ENCODE results near the gene NBAS.

DNA sequence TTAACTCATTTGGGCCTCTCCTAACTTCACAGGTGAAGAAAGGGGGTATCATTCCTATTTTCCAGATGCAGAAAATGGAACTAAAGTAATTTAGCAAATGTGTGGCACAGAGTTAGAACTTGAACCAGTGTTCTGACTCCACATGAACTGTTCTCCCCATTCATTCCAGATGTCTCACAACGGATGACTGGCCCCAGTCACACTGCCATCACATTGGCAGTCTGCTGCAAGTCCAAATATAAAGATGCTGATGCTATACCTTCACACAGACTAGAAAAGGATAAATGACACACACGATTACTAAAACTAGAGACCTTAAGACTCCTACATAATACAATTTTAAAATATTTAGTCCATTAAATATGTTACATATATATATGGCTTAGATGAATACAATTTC lies 195.7 kb downstream of the NBAS start:
- TF ChIP-seq, protein P1, sequence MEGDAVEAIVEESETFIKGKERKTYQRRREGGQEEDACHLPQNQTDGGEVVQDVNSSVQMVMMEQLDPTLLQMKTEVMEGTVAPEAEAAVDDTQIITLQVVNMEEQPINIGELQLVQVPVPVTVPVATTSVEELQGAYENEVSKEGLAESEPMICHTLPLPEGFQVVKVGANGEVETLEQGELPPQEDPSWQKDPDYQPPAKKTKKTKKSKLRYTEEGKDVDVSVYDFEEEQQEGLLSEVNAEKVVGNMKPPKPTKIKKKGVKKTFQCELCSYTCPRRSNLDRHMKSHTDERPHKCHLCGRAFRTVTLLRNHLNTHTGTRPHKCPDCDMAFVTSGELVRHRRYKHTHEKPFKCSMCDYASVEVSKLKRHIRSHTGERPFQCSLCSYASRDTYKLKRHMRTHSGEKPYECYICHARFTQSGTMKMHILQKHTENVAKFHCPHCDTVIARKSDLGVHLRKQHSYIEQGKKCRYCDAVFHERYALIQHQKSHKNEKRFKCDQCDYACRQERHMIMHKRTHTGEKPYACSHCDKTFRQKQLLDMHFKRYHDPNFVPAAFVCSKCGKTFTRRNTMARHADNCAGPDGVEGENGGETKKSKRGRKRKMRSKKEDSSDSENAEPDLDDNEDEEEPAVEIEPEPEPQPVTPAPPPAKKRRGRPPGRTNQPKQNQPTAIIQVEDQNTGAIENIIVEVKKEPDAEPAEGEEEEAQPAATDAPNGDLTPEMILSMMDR (IDR thresholded peaks at IDR 0.05): no peak
- TF ChIP-seq, protein P2, sequence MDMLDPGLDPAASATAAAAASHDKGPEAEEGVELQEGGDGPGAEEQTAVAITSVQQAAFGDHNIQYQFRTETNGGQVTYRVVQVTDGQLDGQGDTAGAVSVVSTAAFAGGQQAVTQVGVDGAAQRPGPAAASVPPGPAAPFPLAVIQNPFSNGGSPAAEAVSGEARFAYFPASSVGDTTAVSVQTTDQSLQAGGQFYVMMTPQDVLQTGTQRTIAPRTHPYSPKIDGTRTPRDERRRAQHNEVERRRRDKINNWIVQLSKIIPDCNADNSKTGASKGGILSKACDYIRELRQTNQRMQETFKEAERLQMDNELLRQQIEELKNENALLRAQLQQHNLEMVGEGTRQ (IDR thresholded peaks at IDR 0.05): no peak
- TF ChIP-seq, protein P3, sequence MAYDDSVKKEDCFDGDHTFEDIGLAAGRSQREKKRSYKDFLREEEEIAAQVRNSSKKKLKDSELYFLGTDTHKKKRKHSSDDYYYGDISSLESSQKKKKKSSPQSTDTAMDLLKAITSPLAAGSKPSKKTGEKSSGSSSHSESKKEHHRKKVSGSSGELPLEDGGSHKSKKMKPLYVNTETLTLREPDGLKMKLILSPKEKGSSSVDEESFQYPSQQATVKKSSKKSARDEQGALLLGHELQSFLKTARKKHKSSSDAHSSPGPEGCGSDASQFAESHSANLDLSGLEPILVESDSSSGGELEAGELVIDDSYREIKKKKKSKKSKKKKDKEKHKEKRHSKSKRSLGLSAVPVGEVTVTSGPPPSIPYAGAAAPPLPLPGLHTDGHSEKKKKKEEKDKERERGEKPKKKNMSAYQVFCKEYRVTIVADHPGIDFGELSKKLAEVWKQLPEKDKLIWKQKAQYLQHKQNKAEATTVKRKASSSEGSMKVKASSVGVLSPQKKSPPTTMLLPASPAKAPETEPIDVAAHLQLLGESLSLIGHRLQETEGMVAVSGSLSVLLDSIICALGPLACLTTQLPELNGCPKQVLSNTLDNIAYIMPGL (CRISPR knock-in tag; IDR thresholded peaks at IDR 0.05; ENCODE audit: borderline replicate concordance): no peak
- TF ChIP-seq CBX8 (IDR thresholded peaks at IDR 0.05) (no peak), POLR2A (IDR thresholded peaks at IDR 0.05; ENCODE audit: low read length) (no peak), RCOR1 (IDR thresholded peaks at IDR 0.05; ENCODE audit: low read depth, low read length) (no peak), EP300 (IDR thresholded peaks at IDR 0.05) (no peak), BHLHE40 (IDR thresholded peaks at IDR 0.05; ENCODE audit: low read depth, low read length) (no peak), RFX5 (IDR thresholded peaks at IDR 0.05) (no peak), RAD21 (conservative IDR thresholded peaks at IDR 0.05 in 1 of 2, IDR thresholded peaks at IDR 0.05 in 1 of 2) (no peak), NR3C1 (IDR thresholded peaks at IDR 0.05) (no peak)
- TF ChIP-seq, protein P4, sequence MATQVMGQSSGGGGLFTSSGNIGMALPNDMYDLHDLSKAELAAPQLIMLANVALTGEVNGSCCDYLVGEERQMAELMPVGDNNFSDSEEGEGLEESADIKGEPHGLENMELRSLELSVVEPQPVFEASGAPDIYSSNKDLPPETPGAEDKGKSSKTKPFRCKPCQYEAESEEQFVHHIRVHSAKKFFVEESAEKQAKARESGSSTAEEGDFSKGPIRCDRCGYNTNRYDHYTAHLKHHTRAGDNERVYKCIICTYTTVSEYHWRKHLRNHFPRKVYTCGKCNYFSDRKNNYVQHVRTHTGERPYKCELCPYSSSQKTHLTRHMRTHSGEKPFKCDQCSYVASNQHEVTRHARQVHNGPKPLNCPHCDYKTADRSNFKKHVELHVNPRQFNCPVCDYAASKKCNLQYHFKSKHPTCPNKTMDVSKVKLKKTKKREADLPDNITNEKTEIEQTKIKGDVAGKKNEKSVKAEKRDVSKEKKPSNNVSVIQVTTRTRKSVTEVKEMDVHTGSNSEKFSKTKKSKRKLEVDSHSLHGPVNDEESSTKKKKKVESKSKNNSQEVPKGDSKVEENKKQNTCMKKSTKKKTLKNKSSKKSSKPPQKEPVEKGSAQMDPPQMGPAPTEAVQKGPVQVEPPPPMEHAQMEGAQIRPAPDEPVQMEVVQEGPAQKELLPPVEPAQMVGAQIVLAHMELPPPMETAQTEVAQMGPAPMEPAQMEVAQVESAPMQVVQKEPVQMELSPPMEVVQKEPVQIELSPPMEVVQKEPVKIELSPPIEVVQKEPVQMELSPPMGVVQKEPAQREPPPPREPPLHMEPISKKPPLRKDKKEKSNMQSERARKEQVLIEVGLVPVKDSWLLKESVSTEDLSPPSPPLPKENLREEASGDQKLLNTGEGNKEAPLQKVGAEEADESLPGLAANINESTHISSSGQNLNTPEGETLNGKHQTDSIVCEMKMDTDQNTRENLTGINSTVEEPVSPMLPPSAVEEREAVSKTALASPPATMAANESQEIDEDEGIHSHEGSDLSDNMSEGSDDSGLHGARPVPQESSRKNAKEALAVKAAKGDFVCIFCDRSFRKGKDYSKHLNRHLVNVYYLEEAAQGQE (IDR thresholded peaks at IDR 0.05): no peak

All from A549 (cell line).